ENCODE measurements around the gene DNAJC27.

Gene DNAJC27

GRCh38 chr2:24893934-24894333 is 77.8 kb downstream of the DNAJC27 start:
- Histone ChIP-seq H3K36me3 (ENCODE audit: insufficient read depth, low read length) (peaks cover 41% of the 10 kb centered on the region), H3K4me3 (ENCODE audit: low read depth, low read length, poor library complexity, severe bottlenecking) (no peak overlapping the region), H3K9me3 (ENCODE audit: low read length) (peaks cover 26% of the 10 kb centered on the region), H2AFZ (ENCODE audit: low read length) (no peak overlapping the region), H3K27me3 (ENCODE audit: insufficient read depth, low read length) (no peaks in the 10 kb centered on the region), H3K4me2 (ENCODE audit: low read length) (no peak overlapping the region), H3K27ac (ENCODE audit: low read depth, low read length, poor library complexity, severe bottlenecking) (no peak overlapping the region), H4K20me1 (ENCODE audit: insufficient read depth, low read length) (no peaks in the 10 kb centered on the region), H3K79me2 (ENCODE audit: insufficient read depth, low read length) (no peaks in the 10 kb centered on the region), H3K9me2 (ENCODE audit: low read depth, low read length) (no peaks in the 10 kb centered on the region), H3K4me1 (ENCODE audit: insufficient read depth, low read length, severe bottlenecking) (no peaks in the 10 kb centered on the region), H3F3A (ENCODE audit: insufficient read depth, low read length) (no peaks in the 10 kb centered on the region), H3K9ac (ENCODE audit: low read length) (no peak overlapping the region)
- TF ChIP-seq CTCF (IDR thresholded peaks at IDR 0.05; ENCODE audit: low read length) (no peak), EZH2 (IDR thresholded peaks at IDR 0.05; ENCODE audit: borderline replicate concordance, low read length) (no peak)

Data from OCI-LY1 (cell line).